ENCODE measurements around the gene PRKCZ. TPM values are rescaled to one million over a fixed set of nuclear protein-coding genes. Genes with fewer than 3 reads are reported as not detected.

Gene PRKCZ
- total and polyA plus RNA-seq, 4 experiments from 2014 or later = 13.5 to 40.7 (median 23.0) TPM

DNA sequence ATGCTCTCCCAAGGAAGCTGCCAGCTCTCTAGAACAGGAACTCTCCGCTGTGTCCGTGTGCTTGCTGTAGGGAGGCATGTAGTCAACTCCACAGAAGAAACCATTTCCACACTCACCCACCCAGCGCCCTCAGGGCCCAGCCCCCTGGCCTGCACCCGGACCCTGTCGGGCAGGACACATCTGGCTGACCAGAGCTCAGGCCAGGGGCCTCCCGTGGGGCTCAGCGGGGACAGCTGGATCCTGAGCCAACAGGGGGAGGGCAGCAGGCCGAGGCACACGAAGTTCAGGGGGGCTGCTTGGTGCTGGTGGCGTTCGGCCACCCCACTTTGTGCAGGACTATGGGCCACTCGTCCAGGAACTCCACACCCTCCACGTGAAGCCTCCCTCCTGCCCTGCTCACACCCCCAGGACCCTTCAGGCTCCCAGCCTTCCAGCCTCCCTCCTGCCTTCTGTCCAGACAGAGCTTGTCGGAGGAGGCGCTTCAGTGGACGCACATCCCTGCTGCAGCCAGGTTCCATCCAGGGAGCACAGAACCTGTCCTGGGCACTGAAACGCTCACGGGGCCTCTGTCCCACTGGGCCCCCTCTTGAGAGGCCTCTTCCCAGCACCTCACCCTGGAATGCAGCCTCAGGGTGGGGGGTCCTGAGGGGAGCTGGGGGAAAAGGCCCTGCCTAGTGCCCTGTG is 159.3 kb downstream of the PRKCZ start:
- no peaks in the 10 kb centered on the region for H3K9me3 ChIP-seq (ENCODE audit: control insufficient read depth in 1 of 2, low read length in 2 of 2)
- Mint-ChIP-seq H3K27me3 (no peaks in the 10 kb centered on the region), H3K4me1 (peaks cover 0 to 15% (median 4%) of the 10 kb centered on the region in 4 donors), H3K36me3 (no peaks in the 10 kb centered on the region), H3K27ac (peak overlapping the region in 2 of 7 donors; percentile 23 to 77), H3K4me3 (peak overlapping the region in 1 of 8 donors; percentile 30), H3K9me3 (no peaks in the 10 kb centered on the region)
- intact Hi-C loops (cut with micrococcal nuclease) = no loop called here
- no peaks in the 10 kb centered on the region for H3K36me3 ChIP-seq (ENCODE audit: insufficient read depth, low read length)
- no peak overlapping the region for H3K4me3 ChIP-seq (ENCODE audit: low read length in 2 of 2)
- no peak for DNase-seq
- no peak overlapping the region for H3K27ac ChIP-seq (ENCODE audit: low read depth, low read length)
- H3K4me1 ChIP-seq (ENCODE audit: insufficient read depth, low read length) = peaks cover 23% of the 10 kb centered on the region
- POLR2A ChIA-PET (ENCODE audit: partially characterized antibody) = interaction anchor here (0.8 to 6.7 kb wide), 4 partner anchors 18 to 181 kb away, joined by 3 to 50 read pairs (median 4); partner anchors contain the start of genes MORN1, RER1 and SKI
- H3K27me3 ChIP-seq (ENCODE audit: insufficient read depth, low read length) = no peaks in the 10 kb centered on the region
- CTCF ChIA-PET (ENCODE audit: partially characterized antibody) = no interaction called here

DNA sequence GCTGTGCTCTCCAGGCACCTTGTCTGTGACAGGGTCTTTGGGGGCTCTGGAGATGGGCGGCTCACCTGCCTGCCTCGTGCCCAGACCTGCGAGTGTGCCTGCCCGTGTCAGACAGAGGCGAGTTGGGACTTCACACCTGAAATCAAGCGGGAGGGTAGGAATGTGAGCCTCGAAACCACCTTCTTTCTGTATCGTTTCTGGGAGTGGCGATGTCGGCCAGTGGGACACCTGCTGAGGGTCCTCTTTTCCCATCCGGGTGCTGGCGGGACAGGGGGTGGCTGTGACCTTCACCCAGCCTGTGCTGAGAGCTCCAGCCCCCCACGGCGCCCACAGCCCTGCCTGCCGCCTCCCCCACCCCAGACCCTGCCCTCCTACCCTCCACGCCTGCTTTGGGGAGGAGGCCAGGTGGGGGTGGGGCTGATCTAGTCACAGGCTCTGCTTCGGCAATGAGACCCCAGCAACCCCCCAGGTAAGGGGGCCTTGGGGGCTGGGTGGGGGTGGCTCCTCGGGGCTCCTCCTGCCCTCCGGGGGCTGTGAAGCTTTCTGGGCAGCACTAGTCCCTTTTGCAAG is 160.0 kb downstream of the PRKCZ start:
- Histone ChIP-seq H3K9me3 (ENCODE audit: control insufficient read depth in 1 of 2, low read length in 2 of 2) (no peaks in the 10 kb centered on the region), H3K4me3 (ENCODE audit: low read length in 2 of 2) (no peak overlapping the region), H3K36me3 (ENCODE audit: insufficient read depth, low read length) (no peaks in the 10 kb centered on the region), H3K27me3 (ENCODE audit: insufficient read depth, low read length) (no peaks in the 10 kb centered on the region), H3K27ac (ENCODE audit: low read depth, low read length) (no peak overlapping the region), H3K4me1 (ENCODE audit: insufficient read depth, low read length) (peaks cover 23% of the 10 kb centered on the region)
- H3K4me1 Mint-ChIP-seq = peaks cover 0 to 15% (median 4%) of the 10 kb centered on the region in 4 donors
- no peaks in the 10 kb centered on the region for H3K27me3 Mint-ChIP-seq
- H3K9me3 Mint-ChIP-seq = no peaks in the 10 kb centered on the region
- H3K36me3 Mint-ChIP-seq = no peaks in the 10 kb centered on the region
- intact Hi-C loops (cut with micrococcal nuclease) = no loop called here
- DNase-seq = no peak
- H3K4me3 Mint-ChIP-seq = no peak overlapping the region
- ChIA-PET CTCF (ENCODE audit: partially characterized antibody) (interaction anchor here (1.0 kb wide), 1 partner anchor 11 kb away, joined by 4 read pairs; no protein-coding TSS in a partner anchor), POLR2A (ENCODE audit: partially characterized antibody) (interaction anchor here (1.1 to 1.2 kb wide), 2 partner anchors 19 to 21 kb away, joined by 3 to 4 read pairs; no protein-coding TSS in a partner anchor)
- no peak overlapping the region for H3K27ac Mint-ChIP-seq

DNA sequence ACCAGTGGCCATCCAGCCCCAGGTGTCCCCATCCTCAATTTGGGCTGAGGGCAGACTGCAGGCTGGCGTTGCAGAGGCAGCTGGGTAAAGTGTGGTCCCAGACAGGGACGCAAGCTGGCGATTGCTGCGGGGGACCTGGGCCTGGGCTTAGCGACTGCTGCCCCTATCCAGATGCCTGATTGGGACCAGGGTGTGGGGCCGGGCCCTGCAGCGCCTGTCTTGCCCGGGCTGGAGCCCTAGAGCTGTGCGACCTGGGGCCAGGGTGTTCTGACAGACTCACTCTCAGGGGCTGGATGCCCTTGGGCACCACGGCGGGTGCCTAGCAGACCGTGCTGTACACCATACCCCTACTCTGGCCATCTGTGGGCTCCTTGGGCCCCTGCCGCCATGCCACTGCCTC is 160.6 kb downstream of the PRKCZ start:
- Histone ChIP-seq H3K27me3 (ENCODE audit: insufficient read depth, low read length) (no peaks in the 10 kb centered on the region), H3K36me3 (ENCODE audit: insufficient read depth, low read length) (no peaks in the 10 kb centered on the region), H3K4me1 (ENCODE audit: insufficient read depth, low read length) (peaks cover 20% of the 10 kb centered on the region), H3K4me3 (ENCODE audit: low read length in 2 of 2) (no peak overlapping the region), H3K27ac (ENCODE audit: low read depth, low read length) (no peak overlapping the region), H3K9me3 (ENCODE audit: control insufficient read depth in 1 of 2, low read length in 2 of 2) (no peaks in the 10 kb centered on the region)
- no peaks in the 10 kb centered on the region for H3K9me3 Mint-ChIP-seq
- CTCF ChIA-PET (ENCODE audit: partially characterized antibody) = interaction anchor here (1.0 kb wide), 2 partner anchors 11 to 101 kb away, joined by 3 to 4 read pairs; no protein-coding TSS in a partner anchor
- H3K4me3 Mint-ChIP-seq = no peak overlapping the region
- no peaks in the 10 kb centered on the region for H3K27me3 Mint-ChIP-seq
- no peak overlapping the region for H3K27ac Mint-ChIP-seq
- intact Hi-C loops (cut with micrococcal nuclease) = no loop called here
- DNase-seq = peak in 1 of 5 donors; percentile 10
- POLR2A ChIA-PET (ENCODE audit: partially characterized antibody) = interaction anchor here (1.1 kb wide), 1 partner anchor 18 kb away, joined by 4 read pairs; no protein-coding TSS in a partner anchor
- H3K36me3 Mint-ChIP-seq = no peaks in the 10 kb centered on the region
- H3K4me1 Mint-ChIP-seq = peaks cover 0 to 14% (median 4%) of the 10 kb centered on the region in 4 donors

DNA sequence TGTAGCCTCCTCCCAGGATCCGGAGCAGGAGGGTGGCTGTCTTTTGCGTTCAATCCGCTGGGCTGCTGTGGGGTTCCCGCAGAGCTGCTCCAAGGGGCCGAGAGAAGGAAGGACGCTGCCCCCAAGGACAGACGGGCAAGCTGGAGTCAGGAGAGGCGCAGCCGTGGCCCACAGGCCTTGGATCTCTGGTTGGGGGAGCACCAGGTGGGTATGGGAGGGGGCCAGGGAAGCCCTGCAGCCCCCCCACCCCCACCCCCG is 162.0 kb downstream of the PRKCZ start:
- ChIA-PET POLR2A (ENCODE audit: partially characterized antibody) (interaction anchor here (1.0 to 1.9 kb wide), 7 partner anchors 15 to 77 kb away, joined by 3 to 12 read pairs (median 6); partner anchors contain the start of gene FAAP20), CTCF (ENCODE audit: partially characterized antibody) (interaction anchor here (0.7 to 1.4 kb wide), 4 partner anchors 9 to 170 kb away, joined by 3 to 6 read pairs (median 4); partner anchors contain the start of gene FAAP20)
- intact Hi-C loops (cut with micrococcal nuclease) = loop anchor here (1.0 kb wide), 2 partner anchors 15 to 102 kb away; no protein-coding TSS in a partner anchor

DNA sequence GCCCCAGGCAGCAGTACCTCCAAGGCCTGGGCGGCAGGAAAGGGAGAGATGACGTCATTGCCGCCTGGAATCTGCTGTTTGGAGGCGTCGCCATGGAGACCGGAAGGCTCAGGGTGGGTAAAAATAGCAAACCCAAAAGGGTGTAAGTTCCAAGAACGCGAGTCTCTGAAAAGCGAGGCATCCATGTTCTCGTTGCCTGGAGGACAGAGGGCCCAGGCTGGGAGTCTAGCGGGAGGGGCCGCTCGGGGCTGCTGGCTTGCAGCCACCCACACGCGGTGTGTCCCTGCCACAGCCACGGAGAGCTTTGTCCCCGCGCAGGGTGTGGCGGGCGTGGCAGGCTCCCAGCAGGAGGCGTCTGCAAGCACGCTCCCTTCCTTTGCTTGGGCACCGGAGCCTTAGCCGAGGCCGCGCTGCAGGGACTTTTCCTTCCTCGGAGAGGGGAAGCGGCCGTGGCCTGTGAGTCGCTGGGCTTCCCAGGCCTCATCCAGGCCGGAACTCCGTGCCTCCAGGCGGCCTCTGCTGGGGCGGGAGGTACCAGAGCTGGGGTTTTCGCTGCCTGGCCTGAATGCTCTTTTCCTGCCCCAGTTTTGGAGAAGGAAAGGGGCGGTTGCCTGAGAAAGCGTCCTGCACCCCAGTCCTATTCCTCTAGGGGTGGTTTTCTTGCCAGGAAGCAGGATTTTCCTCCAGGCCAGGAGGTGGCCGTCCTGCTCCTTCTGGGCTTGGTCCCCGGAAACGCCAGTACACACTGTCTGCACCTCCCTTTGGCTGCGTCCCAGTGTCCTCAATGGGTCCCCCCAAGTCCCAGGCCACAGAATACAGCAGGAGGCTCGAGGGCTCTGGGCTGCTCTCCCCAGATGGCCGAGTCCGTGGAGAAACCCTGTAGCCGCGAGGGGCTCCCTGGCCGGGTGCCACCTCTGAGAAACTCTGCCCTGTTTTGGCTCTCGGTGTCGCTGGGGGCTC is 162.6 kb downstream of the PRKCZ start:
- Mint-ChIP-seq H3K9me3 (no peaks in the 10 kb centered on the region), H3K27me3 (no peaks in the 10 kb centered on the region), H3K4me3 (peak overlapping the region in 5 of 8 donors; percentile 13 to 60 (median 44)), H3K36me3 (no peaks in the 10 kb centered on the region), H3K4me1 (peaks cover 0 to 9% (median 1%) of the 10 kb centered on the region in 4 donors), H3K27ac (peak overlapping the region in 2 of 7 donors; percentile 29 to 53)
- intact Hi-C loops (cut with micrococcal nuclease) = loop anchor here (1.0 kb wide), 2 partner anchors 14 to 101 kb away; no protein-coding TSS in a partner anchor
- no peaks in the 10 kb centered on the region for H3K36me3 ChIP-seq (ENCODE audit: insufficient read depth, low read length)
- H3K27me3 ChIP-seq (ENCODE audit: insufficient read depth, low read length) = no peaks in the 10 kb centered on the region
- peak overlapping the region in 1 of 2 donors; percentile 34 for H3K4me3 ChIP-seq (ENCODE audit: low read length in 2 of 2)
- ChIA-PET CTCF (ENCODE audit: partially characterized antibody) (interaction anchor here (1.3 to 1.4 kb wide), 2 partner anchors 16 to 169 kb away, joined by 3 to 5 read pairs; no protein-coding TSS in a partner anchor), POLR2A (ENCODE audit: partially characterized antibody) (interaction anchor here (1.0 to 1.9 kb wide), 7 partner anchors 15 to 76 kb away, joined by 3 to 12 read pairs (median 6); partner anchors contain the start of gene FAAP20)
- peak; percentile 56 to 73 (median 65) for DNase-seq
- no peaks in the 10 kb centered on the region for H3K9me3 ChIP-seq (ENCODE audit: control insufficient read depth in 1 of 2, low read length in 2 of 2)
- peak overlapping the region; percentile 4 for H3K27ac ChIP-seq (ENCODE audit: low read depth, low read length)
- H3K4me1 ChIP-seq (ENCODE audit: insufficient read depth, low read length) = peaks cover 15% of the 10 kb centered on the region

More for the DNA sequence above, 162.0 kb downstream of the PRKCZ start:
- Mint-ChIP-seq H3K9me3 (no peaks in the 10 kb centered on the region), H3K4me1 (peaks cover 0 to 9% (median 1%) of the 10 kb centered on the region in 4 donors), H3K27me3 (no peaks in the 10 kb centered on the region), H3K27ac (peak overlapping the region in 1 of 7 donors; percentile 35), H3K36me3 (no peaks in the 10 kb centered on the region), H3K4me3 (peak overlapping the region in 1 of 8 donors; percentile 3)
- no peaks in the 10 kb centered on the region for H3K9me3 ChIP-seq (ENCODE audit: control insufficient read depth in 1 of 2, low read length in 2 of 2)
- H3K4me3 ChIP-seq (ENCODE audit: low read length in 2 of 2) = no peak overlapping the region
- no peak overlapping the region for H3K27ac ChIP-seq (ENCODE audit: low read depth, low read length)
- H3K4me1 ChIP-seq (ENCODE audit: insufficient read depth, low read length) = peaks cover 15% of the 10 kb centered on the region
- DNase-seq = no peak
- H3K27me3 ChIP-seq (ENCODE audit: insufficient read depth, low read length) = no peaks in the 10 kb centered on the region
- no peaks in the 10 kb centered on the region for H3K36me3 ChIP-seq (ENCODE audit: insufficient read depth, low read length)

DNA sequence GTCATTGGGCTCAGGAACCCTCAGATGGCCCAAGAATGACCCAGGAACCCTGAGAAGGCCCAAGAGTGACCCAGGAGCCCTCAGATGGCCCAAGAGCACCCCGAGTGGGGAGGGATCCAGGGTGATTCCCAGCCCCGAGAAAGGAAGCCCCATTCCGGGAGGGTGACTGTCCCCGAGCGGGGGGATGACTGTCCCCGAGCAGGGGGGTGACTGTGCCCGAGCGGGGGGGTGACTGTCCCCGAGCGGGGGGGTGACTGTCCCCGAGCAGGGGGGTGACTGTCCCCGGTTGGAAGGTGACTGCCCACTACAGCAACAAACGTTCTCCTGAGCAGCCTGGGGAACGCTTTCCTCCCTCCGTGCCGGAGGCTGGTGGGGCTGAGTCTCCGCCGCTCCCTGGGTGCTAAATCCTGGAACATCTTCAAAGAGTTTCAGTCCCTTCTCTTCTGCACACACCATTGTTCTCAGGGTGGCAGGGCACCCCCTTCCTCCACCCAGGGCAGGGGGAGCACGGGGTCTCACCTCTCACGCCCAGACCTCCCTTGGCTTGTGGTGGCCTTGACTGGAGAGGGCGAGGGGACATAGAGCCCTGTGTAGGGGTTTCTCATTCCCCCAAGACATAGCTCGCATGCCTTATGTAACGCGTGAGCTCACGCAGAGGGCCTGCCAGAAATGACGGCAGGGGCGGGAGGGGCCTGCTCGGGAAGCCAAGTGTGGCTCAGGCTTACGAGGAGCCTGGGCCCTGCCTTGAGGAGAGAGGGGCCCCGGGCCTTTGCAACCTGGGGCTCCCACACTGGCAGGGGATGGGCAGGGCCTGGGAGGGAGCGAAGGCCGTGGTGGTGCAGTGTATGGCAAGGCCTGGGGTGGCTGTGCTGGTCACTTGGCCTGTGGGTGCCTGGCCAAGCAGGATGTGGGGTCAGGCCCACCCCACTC is 163.6 kb downstream of the PRKCZ start:
- POLR2A ChIA-PET (ENCODE audit: partially characterized antibody) = interaction anchor here (0.6 kb wide), 1 partner anchor 9 kb away, joined by 3 read pairs; no protein-coding TSS in a partner anchor
- Mint-ChIP-seq H3K27ac (no peak overlapping the region), H3K36me3 (no peaks in the 10 kb centered on the region), H3K9me3 (no peaks in the 10 kb centered on the region), H3K4me1 (peaks cover 0 to 9% (median 2%) of the 10 kb centered on the region in 4 donors), H3K27me3 (no peaks in the 10 kb centered on the region), H3K4me3 (no peak overlapping the region)
- CTCF ChIA-PET (ENCODE audit: partially characterized antibody) = no interaction called here
- Histone ChIP-seq H3K9me3 (ENCODE audit: control insufficient read depth in 1 of 2, low read length in 2 of 2) (no peaks in the 10 kb centered on the region), H3K27ac (ENCODE audit: low read depth, low read length) (no peak overlapping the region), H3K36me3 (ENCODE audit: insufficient read depth, low read length) (no peaks in the 10 kb centered on the region), H3K4me3 (ENCODE audit: low read length in 2 of 2) (no peak overlapping the region), H3K4me1 (ENCODE audit: insufficient read depth, low read length) (peaks cover 15% of the 10 kb centered on the region), H3K27me3 (ENCODE audit: insufficient read depth, low read length) (no peaks in the 10 kb centered on the region)
- peak in 1 of 5 donors; percentile 34 for DNase-seq
- intact Hi-C loops (cut with micrococcal nuclease) = no loop called here

Measured in CD4-positive, alpha-beta memory T cell (primary cell).